Measurements from ENCODE around the gene TSEN34.
"Not testable (repeated sequence)": the region's sequence is repeated elsewhere in the genome, so short reads cannot be mapped to it uniquely, and the experiment has no call there.

Gene TSEN34

GRCh38 chr19:54242646-54243045 is 51.5 kb downstream of the TSEN34 start, which contains the start of gene LILRA6:
Gene LILRA6, minus strand, starts transcription at chr19:54242790.
- H3K79me2 ChIP-seq; H2AFZ ChIP-seq; H3K4me1 ChIP-seq; H3K9ac ChIP-seq; H3K27me3 ChIP-seq (ENCODE audit: control insufficient read depth, insufficient read depth, low read length); H3K27ac ChIP-seq; H3K36me3 ChIP-seq (ENCODE audit: control insufficient read depth, insufficient read depth, low read length); H3K4me3 ChIP-seq (ENCODE audit: low read depth, low read length); H3K9me3 ChIP-seq (ENCODE audit: control insufficient read depth, low read length); H3K4me2 ChIP-seq (ENCODE audit: low read length): not testable (repeated sequence)

- H3K9me3 ChIP-seq (ENCODE audit: control insufficient read depth, low read length); H3K27ac ChIP-seq; H3K27me3 ChIP-seq (ENCODE audit: control insufficient read depth, insufficient read depth, low read length); H3K79me2 ChIP-seq; H3K9ac ChIP-seq; H3K4me3 ChIP-seq (ENCODE audit: low read depth, low read length); H3K4me1 ChIP-seq; H2AFZ ChIP-seq; H3K36me3 ChIP-seq (ENCODE audit: control insufficient read depth, insufficient read depth, low read length); H3K4me2 ChIP-seq (ENCODE audit: low read length): not testable (repeated sequence)
Measured at GRCh38 chr19:54243809-54244208, 52.7 kb downstream of the TSEN34 start.

All from parathyroid adenoma (tissue), 2 donors.